Smooth muscle cell (in vitro differentiated cells): Measurements from ENCODE around the gene XPC. TPM values are rescaled to one million over a fixed set of nuclear protein-coding genes. Genes with fewer than 3 reads are reported as not detected.

Experiments used
- DNase-seq: peaks from one replicate; lab custom pipeline; 2025; ENCODE audit not compliant: unreplicated experiment; lab: John Stamatoyannopoulos, UW
- H2AFZ ChIP-seq: fragments of 200-600 bp; sonication (generic); 2 replicates; pipeline ENCODE4 v1.6.0; 2016; ENCODE audit warnings: antibody characterized with exemption, low read depth, mild to moderate bottlenecking
- H3F3A ChIP-seq: fragments of 200-600 bp; sonication (generic); 2 replicates; pipeline ENCODE4 v1.6.0; 2017; ENCODE audit warnings: antibody characterized with exemption, low read depth
- H3K27ac ChIP-seq: fragments of 200-600 bp; sonication (generic); 2 replicates; pipeline ENCODE4 v1.5.1; 2016; ENCODE audit warnings: low read depth, mild to moderate bottlenecking
- H3K27me3 ChIP-seq: fragments of 200-600 bp; sonication (generic); 2 replicates; pipeline ENCODE4 v1.6.1; 2016; ENCODE audit warnings: low read depth, mild to moderate bottlenecking
- H3K36me3 ChIP-seq: fragments of 200-600 bp; sonication (generic); 2 replicates; pipeline ENCODE4 v1.5.1; 2016; ENCODE audit warnings: low read depth
- H3K4me1 ChIP-seq: fragments of 200-600 bp; sonication (generic); 2 replicates; pipeline ENCODE4 v1.5.1; 2016; ENCODE audit warnings: low read depth
- H3K4me2 ChIP-seq: fragments of 200-600 bp; sonication (generic); 2 replicates; pipeline ENCODE4 v1.6.0; 2016; ENCODE audit warnings: mild to moderate bottlenecking
- H3K4me3 ChIP-seq: fragments of 200-600 bp; sonication (generic); 2 replicates; pipeline ENCODE4 v1.5.1; 2016; ENCODE audit warnings: mild to moderate bottlenecking
- H3K79me2 ChIP-seq: fragments of 200-600 bp; sonication (generic); 2 replicates; pipeline ENCODE4 v1.6.0; 2016; ENCODE audit warnings: low read depth, mild to moderate bottlenecking
- H3K9ac ChIP-seq: fragments of 200-600 bp; sonication (generic); 2 replicates; pipeline ENCODE4 v1.6.0; 2016; ENCODE audit warnings: low read depth
- H3K9me3 ChIP-seq: fragments of 200-600 bp; sonication (generic); replicated peaks from 2 replicates; pipeline ENCODE4 v1.5.1; 2016; ENCODE audit warnings: low read depth
- H4K20me1 ChIP-seq: fragments of 200-600 bp; sonication (generic); 2 replicates; pipeline ENCODE4 v1.6.0; 2016; ENCODE audit warnings: low read depth
- WGBS: methylation state at CpG from one replicate; pipeline ENCODE4 v1.1.7; 2016; ENCODE audit warnings: low lambda C conversion rate; 5-methylcytosine and 5-hydroxymethylcytosine counted together
- polyA plus RNA-seq: library from polyadenylated mRNA; unstranded; fragments of >200 nt; fragmentation: Nextera tagmentation; extraction: Ambion mirVana; gene quantifications from 2 replicates; pipeline ENCODE4 v1.2.1, GENCODE V29; 2016
- total RNA-seq: library from RNA; depleted of rRNA; stranded (reverse); fragments of >200 nt; gene quantifications from 2 replicates; pipeline ENCODE4 v1.2.3, GENCODE V29; 2014
- TF ChIP-seq, protein P1 (sequence below): fragments of 200-600 bp; sonication (generic); IDR thresholded peaks from 2 replicates; pipeline ENCODE4 v1.5.1; 2017; ENCODE audit warnings: borderline replicate concordance, mild to moderate bottlenecking, antibody characterized with exemption; ENCODE audit not compliant: insufficient read depth, poor library complexity, severe bottlenecking

Gene XPC
- total and polyA plus RNA-seq, 2 experiments from 2014 or later = 20.9 to 23.8 TPM

DNA sequence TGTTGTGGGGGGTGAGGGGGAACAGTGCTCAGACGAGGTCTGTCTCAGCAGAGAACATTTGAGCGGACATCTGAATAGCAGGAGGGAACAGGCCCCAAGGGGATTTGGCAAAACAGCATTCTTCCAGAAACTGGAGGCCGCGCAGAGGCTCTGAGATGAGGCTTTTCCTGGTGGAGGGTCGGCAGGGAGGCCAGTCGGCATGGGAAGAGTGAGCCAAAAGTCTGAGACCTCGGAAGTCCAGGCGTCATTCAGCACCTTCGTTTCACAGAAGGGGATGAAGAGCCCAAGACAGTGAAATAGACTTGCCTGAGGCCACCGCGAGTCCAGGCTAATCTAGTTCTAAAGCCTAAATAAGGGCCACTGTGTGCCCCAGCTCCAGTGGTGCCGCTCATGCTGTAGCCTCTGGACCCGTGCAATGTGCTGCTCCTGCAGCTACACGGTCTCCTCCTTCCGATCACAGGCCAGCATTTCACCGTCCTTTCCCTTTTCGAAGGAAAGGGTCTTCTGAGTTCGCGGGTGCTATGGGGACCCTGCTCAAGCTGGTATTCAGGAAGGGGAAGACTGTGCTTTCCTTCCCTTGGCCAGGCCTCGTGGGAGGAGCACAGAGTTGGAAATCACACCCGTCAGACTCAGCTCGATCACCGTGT, 24.6 kb upstream of the XPC start:
- Histone ChIP-seq H2AFZ (no peak overlapping the region), H3K4me1 (no peaks in the 10 kb centered on the region), H3K4me2 (no peak overlapping the region), H3K4me3 (no peak overlapping the region), H3K27ac (no peak overlapping the region), H3K79me2 (no peaks in the 10 kb centered on the region), H3F3A (no peaks in the 10 kb centered on the region), H4K20me1 (no peaks in the 10 kb centered on the region), H3K9me3 (no peaks in the 10 kb centered on the region), H3K36me3 (no peaks in the 10 kb centered on the region), H3K27me3 (no peaks in the 10 kb centered on the region), H3K9ac (no peak overlapping the region)
- DNase-seq = no peak
- 66% methylated on average over 23 of the region's 23 CpGs for WGBS
- TF ChIP-seq, protein P1, sequence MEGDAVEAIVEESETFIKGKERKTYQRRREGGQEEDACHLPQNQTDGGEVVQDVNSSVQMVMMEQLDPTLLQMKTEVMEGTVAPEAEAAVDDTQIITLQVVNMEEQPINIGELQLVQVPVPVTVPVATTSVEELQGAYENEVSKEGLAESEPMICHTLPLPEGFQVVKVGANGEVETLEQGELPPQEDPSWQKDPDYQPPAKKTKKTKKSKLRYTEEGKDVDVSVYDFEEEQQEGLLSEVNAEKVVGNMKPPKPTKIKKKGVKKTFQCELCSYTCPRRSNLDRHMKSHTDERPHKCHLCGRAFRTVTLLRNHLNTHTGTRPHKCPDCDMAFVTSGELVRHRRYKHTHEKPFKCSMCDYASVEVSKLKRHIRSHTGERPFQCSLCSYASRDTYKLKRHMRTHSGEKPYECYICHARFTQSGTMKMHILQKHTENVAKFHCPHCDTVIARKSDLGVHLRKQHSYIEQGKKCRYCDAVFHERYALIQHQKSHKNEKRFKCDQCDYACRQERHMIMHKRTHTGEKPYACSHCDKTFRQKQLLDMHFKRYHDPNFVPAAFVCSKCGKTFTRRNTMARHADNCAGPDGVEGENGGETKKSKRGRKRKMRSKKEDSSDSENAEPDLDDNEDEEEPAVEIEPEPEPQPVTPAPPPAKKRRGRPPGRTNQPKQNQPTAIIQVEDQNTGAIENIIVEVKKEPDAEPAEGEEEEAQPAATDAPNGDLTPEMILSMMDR = no peak

DNA sequence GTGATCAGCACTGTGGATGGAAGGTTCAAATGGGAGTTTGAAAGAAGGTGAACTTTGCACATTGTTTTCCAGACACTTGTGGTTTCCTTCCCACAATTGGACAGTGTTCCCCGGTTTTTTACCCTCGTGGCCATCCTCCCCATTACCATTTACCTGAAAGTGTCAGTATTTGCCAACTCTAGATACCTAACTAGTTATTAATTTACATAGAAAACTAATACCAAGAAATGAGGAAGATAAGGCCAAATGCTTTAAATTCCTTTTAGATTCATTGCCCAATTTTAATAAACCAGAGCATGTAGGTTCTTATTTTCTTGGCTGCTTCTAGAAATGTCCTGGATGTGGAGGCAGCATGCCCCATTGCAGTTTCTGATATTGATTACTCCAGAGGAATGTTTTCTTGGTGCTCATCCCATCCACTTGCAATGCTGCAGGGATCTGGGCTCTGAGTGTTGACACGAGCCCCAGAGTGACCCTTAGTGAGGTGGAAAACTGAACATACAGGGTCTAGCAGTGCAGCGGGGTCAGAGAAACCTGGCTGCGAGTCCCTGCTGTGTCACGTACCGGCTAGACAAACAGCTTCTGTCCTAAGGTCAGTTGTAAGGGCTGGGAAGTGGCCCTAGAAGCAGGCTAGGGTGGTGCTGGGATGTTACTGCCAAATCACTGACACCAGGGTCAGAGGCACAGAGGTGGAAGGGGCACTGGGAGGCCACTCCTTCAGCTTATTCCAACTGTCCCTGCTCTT, 23.7 kb upstream of the XPC start:
- Histone ChIP-seq H3K27ac (no peak overlapping the region), H3K79me2 (no peaks in the 10 kb centered on the region), H3K9me3 (no peaks in the 10 kb centered on the region), H3K4me3 (no peak overlapping the region), H2AFZ (no peak overlapping the region), H4K20me1 (no peaks in the 10 kb centered on the region), H3K36me3 (no peaks in the 10 kb centered on the region), H3F3A (no peaks in the 10 kb centered on the region), H3K4me1 (no peaks in the 10 kb centered on the region), H3K9ac (no peak overlapping the region), H3K27me3 (no peaks in the 10 kb centered on the region), H3K4me2 (no peak overlapping the region)
- no peak for DNase-seq
- 90% methylated on average over 7 of the region's 7 CpGs for WGBS
- TF ChIP-seq, protein P1 = no peak

DNA sequence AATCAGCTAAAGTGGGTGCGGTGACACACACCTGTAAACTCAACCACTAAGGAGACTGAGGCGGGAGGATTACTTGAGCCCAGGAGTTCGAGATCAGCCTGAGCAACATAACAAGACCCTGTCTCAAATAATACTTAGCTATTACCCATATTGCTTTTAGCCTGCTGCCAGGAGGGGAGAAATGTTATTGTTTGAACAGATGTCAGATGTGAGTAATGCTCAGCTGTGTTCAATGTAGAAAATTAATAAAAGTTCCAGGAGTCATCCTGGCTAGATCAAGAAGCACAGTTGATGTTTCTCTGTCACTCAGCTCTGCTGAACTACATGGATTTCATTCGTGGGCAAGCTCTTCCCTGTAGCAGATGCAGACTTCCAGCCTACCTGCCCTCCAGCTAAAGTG, 22.4 kb upstream of the XPC start:
- TF ChIP-seq, protein P1 = no peak
- DNase-seq = no peak
- H2AFZ ChIP-seq = no peak overlapping the region
- WGBS = 94% methylated on average over 4 of the region's 4 CpGs
- H4K20me1 ChIP-seq = no peaks in the 10 kb centered on the region
- no peaks in the 10 kb centered on the region for H3F3A ChIP-seq
- H3K27me3 ChIP-seq = no peaks in the 10 kb centered on the region
- no peak overlapping the region for H3K4me2 ChIP-seq
- no peak overlapping the region for H3K27ac ChIP-seq
- no peaks in the 10 kb centered on the region for H3K79me2 ChIP-seq
- no peaks in the 10 kb centered on the region for H3K4me1 ChIP-seq
- no peaks in the 10 kb centered on the region for H3K36me3 ChIP-seq
- no peaks in the 10 kb centered on the region for H3K9me3 ChIP-seq
- H3K9ac ChIP-seq = no peak overlapping the region
- H3K4me3 ChIP-seq = no peak overlapping the region

DNA sequence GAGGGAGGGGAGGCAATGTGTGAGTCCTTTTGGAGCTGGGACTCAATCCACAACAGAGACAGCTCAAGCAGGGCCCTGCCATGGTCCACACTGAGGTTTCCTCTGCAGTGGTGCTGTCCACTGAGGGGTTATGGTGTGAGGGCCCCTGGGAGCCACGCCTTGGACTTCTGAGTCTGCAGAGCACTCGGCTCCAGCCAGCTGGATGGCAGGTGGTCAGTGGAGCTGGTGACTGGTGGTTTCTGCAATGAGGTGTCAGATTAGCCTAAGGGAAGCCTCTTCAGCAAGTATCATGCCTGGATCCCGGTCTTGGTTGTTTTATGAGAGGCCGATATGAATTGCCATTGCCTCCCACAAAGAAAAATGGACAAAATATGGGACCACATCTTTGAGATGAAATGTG, 21.9 kb upstream of the XPC start:
- no peaks in the 10 kb centered on the region for H3K4me1 ChIP-seq

More for the DNA sequence above, 21.9 kb upstream of the XPC start:
- no peaks in the 10 kb centered on the region for H3K79me2 ChIP-seq
- no peaks in the 10 kb centered on the region for H3K27me3 ChIP-seq
- H3K4me2 ChIP-seq = no peak overlapping the region
- no peaks in the 10 kb centered on the region for H3K9me3 ChIP-seq
- 87% methylated on average over 4 of the region's 4 CpGs for WGBS
- no peaks in the 10 kb centered on the region for H4K20me1 ChIP-seq
- H3F3A ChIP-seq = no peaks in the 10 kb centered on the region
- H3K9ac ChIP-seq = no peak overlapping the region
- DNase-seq = no peak
- no peak overlapping the region for H2AFZ ChIP-seq
- H3K36me3 ChIP-seq = no peaks in the 10 kb centered on the region
- H3K27ac ChIP-seq = no peak overlapping the region
- H3K4me3 ChIP-seq = no peak overlapping the region
- TF ChIP-seq, protein P1 = no peak
